GM19324 (cell line): Measurements from ENCODE around the gene CTIF.

Source experiments
- ATAC-seq: cut with Tn5 transposase; IDR thresholded peaks from one replicate; pipeline ENCODE4 v1.9.1; 2021; ENCODE audit warnings: mild to moderate bottlenecking, moderate library complexity; ENCODE audit not compliant: unreplicated experiment, low FRiP score

Gene CTIF

DNA sequence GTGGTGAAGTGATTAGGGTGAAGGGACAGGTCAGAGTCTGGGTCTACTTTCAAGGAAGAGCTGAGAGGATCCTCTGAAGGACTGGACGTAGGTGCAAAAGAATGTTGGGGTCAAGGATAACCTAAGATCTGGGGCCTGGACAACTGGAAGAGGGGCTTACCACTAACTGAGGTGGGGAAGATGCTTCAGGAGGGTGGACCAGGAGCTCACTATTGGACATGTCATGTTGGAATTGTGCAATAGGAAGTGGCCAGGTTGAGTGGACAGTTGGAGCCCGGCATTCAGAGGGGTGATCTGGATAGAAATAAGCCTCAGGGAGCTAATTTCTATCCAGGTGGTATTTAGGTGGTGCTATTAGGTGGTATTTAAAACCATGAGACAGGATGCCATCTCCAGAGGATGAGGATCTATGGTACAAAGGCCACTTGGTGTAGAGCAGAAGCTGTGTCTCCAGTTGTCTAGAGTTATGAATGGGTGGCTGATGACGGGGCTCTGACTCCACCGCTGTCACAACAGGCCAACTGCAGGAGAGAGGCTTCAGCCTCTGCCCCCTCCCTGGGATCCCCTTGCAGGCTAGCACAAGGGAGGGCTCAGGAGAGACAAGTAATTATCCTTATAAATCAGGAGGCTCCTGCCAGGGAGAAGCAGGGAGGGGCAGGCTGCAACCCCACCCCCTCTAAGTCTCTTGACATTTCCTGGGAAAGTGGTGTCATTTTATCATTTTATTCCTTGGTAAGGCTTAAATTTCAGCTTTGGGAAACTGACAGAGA, 254.0 kb downstream of the CTIF start:
- ATAC-seq, result no peak

DNA sequence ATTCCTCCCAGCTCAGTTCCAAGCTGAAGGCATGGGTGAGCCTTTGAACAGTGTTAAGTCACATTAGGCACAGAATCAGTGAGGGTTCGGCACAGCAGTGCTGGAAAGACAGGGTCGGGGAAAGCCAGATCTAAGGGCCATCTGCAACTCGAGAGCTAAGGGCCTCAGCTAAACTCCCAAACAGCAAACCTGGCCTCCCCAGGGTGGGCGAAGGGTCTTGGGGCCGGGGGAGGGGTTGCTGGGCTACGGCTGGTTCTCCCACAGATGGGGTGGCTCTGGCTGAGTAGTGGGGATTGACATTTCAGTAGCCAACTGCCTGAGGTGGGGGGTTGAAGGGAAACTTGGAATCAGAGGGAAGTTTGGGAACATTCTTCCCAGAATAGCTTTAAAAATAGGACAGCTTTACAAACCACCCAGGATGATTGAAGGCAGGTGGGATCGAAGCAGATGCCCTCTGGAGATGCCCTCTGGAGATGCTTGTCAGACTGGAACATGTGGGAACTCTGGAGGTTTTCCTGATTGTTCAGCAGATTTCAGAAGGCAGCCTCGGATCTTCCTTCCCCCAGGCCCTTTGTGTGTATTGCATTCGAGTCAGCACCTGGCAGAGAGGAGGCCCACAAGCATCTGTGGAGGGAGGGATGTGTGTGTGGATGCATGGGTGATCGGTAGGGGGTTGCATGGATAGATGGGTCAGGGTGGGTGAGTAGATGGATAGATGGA, 255.6 kb downstream of the CTIF start:
- no peak for ATAC-seq

DNA sequence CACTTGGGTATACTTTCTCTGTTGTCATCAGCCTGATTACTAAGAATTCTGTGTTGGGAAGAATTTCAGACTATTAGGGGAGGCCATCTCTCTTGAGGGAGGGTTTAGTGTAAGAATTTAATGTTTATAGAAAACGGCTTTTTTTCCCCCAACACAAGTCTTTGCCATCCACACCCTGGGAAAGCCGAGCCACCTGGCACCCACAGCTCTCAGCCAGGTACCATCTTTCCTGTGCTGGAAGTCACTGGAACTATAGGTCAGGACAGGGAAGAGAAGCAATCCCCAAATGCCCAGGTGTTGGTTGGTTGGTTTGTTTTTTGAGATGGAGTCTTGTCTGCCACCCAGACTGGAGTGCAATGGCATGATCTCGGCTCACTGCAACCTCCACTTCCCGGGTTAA, 256.9 kb downstream of the CTIF start:
- no peak for ATAC-seq

DNA sequence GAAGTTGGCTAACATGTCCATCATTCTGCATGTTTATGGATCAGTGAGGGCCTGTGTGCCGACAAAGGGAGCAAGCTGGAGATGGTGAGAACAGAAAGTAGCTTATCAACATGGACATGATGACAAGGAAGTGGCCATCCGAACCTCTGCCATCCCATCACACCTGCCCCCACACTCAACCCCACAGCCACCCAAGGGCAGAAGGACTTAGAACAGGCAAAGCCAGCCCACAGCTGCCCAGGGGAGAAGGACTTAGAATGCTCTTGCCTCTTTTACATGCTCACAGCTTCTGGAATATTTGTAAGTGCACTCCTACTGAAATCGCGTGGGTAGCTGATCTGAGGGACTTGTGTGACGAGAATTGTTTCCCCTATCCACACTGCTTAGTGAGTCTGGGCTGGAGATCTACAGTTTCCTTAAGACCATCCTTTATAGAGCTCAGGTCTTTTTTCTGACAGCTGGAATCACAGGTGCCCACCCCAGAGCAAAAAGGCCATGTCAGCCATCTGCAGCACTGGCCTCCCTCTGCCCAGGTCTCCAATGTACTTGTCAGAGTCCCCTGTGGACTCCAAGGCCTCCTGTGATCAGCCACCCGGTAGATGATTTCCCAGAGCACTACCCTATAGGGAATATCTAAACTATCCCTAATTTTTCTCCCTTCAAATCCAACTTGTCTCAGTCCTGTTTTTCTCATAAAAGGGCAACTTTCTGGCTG, 257.8 kb downstream of the CTIF start:
- ATAC-seq, result no peak

DNA sequence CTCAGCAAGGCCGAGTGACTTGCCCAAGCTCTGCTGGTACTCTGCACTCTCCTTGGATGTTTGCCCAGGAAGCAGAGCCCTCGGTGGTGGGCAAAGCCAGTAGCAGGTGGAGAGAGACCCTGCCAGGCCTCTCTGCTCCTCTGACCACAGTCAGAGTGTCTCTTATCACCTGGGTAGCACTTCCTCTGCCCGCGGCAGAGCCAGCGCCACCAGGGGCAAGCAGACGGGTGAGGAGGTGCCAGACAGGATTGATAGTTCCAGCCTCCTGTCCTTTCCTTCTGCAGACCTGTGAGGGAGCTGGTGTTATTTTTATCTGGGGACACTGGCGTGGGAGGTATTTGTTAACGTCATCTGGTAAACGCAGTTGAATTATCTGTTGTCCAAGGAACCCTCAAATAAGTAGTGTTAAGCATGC, 259.0 kb downstream of the CTIF start:
- ATAC-seq, result no peak

DNA sequence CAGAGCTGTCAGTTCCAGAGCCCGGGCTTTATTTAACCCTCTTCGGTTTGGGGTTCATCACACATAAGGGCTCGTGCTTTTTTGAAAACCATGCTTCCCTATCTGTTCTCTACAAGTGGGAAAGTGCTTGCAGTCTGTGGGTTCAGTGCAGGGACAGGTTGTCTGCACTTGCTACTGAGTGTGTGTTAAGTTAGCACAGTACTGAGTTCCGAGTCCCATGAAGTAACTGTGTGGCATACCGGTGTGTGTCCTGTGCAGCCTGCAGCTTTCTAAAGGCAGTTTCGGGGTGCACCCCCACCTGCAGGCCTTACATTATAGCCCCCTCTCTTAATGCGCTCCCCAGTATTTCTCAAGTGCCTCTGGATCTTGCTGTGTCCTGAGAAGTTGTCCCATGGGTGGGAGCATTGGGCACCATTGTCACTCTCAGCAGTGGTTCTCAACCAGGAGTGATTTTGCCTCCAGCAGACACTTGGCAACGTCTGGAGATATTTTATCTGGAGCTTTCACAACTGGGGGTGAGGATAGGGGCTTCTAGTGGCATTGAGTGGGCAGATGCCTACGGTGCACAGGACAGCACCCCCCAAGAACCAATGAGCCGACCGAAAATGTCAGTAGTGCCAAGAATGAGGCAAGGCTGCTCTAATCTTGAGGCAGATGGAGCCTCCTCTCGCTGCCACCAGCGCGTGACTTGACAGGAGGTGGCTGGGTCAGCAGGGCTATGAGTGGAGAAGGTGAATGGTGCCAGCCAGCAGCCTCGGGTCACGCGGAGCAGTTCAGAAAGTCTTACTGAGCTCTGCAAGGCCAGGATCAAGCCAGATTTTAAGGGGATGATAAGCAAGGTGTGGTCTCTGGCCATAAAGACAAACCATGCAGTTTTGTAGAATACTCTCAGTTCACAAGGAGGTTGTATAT, 259.8 kb downstream of the CTIF start:
- no peak for ATAC-seq

DNA sequence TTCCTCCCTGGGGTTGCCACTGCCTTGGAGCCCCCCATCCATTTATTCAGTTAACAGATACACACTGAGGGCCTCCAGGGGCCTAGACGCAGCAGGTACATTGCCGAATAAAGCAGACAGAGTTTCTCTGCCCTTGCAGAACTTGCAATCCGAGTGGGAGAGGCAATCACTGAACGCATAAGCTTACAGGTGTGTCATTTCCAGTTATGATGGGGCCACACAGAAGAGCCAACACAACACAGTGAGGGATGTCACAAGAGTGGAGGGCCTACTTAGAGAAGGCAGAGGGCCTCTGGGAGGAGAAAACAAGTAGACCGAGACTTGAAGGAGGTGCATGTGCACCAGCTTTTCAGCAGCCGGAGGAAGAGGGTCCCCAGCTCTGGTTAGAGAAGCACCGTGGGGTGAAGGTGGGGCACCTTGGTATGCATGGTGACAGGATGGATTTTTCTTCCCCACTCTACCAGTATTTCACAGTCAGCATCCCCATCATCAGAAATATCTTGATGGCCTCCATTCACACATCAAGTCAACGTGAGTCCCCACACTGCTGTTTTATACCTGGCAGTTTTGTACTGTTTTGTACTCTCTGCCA, 261.0 kb downstream of the CTIF start:
- ATAC-seq, result no peak

DNA sequence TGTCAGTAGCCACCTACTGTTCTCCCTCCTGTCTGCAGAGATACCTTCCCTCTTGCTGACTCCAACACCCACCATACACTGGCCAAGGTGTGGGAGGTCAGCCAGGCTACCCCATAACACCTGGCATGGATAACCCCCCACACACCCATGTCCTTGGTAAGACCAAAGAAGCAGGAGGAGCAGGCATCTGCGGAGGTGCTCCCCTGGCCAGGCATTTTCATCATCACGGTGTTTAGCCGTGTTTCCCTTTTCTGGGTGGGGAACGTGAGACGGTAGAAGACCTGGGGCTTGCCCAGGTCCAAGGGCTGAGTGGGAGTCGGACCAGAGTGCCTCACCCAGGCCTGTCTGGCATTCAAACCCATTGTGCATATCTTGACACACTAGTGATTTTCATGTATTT, 261.6 kb downstream of the CTIF start:
- ATAC-seq, result no peak

DNA sequence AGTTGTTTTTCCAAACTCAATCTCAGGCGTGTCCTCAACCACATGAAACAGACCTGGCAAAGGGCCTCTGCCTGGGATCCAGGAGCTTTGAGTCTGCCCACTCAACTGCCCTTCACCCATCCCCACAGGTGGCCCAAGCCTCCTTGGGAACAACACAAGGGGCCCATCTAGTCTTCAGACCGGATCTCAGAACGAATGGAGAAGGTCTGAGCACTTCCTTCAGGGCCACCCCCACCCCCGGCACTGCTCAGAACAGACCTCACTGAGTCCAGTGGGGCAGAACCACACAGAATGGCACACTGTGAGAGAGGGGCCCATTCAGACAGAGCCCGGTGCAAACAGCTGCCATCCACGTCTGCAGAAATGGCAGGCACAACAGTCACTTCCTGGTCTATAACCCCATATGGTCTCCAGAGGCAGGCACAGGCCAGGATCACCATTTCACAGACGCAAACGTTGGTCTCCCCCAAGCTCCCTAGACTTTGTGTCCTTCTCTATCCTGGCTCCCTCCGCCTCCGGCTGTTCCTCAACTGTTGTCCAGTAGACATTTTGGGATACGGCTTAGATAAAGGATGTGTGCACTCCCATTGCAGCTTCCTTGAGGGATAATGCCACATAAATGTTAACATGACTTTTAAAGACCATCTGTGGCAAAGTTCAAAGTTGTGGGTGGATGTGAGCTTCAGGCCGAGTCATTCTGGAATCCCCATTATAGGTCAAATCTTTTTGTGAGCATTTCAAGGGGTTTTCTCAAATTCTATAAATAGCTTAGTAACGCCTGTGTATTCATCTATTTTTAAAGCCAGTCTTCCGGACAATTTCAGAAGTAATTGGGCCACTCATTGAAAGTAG, 262.3 kb downstream of the CTIF start:
- no peak for ATAC-seq

DNA sequence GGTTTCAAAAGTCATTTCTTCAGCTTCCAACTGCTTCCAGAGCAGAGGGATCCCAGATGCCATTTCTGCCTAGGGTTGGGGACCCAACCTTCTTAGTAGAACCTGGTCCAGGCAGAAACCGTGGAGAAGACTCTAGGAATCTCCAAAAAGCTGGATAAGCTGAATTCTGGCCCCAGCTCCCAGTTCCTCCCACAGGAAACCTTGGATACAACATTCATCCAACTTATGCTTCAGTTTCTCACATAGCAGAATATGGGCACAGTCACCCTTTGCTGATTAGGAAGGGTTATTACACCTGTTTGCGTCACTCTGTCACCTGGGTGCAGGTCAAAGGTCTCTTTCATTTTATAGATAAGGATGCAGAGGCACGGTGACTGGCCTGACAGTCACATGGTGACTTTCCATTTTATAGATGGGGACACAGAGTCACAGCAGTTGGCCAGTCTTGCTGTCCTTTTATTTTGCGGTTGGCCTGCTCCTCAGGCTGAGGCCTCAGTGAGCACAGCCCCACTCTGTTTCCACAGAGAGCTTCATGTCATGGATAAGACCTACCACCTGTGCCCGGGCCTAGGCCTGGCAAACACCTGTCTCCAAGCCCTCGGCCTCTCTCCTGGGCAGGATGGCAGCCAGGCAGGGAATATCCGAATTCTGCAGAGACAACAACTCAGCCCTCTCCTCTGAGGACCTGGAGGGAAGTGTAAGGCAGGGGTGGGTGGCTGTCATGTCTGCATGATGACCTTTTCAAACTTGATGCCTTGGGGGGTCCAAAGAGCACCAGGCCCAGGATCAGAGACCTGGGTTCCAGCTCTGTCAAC, 263.1 kb downstream of the CTIF start:
- no peak for ATAC-seq

DNA sequence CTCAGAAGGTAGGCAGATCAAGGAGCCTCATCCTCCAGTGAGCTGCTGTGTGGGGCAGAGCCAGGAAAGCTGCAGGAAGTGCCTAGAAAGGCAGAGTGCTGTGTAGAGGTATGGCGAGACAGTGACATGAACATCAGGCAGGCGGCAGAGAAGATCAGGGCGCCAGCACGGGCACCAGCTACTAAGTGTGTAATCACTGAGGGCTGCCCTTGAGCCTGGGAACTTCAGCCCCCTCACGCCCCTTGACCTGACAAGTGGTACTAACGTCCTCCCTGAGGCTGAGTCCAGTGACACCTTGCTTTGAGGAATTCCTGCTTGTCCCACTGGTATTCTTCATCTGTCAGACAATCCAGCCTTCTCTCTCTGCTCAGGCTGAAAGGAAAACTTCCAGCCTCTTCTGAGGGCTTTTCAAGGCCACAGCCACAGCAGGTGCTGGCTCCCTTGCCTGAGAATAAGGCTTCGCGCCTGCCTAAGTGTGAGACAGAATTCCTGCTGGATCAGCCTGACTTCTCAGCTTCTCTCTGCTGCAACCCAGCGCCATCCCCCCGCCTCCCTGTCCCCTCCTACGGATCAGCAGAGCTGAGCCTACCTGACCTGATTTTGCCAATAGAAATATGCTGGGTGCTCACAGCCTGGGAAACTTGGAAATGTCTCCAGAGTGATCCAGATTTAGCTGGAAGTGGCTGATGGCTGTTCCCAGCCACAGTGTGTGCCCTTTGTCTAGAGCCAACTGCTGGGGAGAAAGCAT, 263.9 kb downstream of the CTIF start:
- no peak for ATAC-seq

DNA sequence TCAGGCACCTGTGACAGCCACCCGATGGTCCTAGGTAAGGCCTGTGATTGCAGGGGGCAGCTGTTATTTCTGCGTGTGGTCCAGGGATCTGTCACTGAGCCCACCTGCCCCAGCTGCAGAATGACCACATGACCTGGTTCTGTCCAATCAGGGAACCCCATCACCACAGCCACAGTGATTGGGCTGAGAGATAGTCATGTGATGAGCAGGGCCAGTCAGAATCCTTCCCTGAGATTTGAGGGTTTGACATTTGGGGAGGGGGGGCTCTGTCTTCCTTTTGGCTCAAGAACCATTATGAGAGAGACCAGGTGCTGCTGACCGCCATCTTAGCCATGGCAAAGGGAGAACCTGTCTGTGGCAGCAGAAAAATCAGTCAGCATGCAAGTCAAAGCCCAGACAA, 264.7 kb downstream of the CTIF start:
- no peak for ATAC-seq

DNA sequence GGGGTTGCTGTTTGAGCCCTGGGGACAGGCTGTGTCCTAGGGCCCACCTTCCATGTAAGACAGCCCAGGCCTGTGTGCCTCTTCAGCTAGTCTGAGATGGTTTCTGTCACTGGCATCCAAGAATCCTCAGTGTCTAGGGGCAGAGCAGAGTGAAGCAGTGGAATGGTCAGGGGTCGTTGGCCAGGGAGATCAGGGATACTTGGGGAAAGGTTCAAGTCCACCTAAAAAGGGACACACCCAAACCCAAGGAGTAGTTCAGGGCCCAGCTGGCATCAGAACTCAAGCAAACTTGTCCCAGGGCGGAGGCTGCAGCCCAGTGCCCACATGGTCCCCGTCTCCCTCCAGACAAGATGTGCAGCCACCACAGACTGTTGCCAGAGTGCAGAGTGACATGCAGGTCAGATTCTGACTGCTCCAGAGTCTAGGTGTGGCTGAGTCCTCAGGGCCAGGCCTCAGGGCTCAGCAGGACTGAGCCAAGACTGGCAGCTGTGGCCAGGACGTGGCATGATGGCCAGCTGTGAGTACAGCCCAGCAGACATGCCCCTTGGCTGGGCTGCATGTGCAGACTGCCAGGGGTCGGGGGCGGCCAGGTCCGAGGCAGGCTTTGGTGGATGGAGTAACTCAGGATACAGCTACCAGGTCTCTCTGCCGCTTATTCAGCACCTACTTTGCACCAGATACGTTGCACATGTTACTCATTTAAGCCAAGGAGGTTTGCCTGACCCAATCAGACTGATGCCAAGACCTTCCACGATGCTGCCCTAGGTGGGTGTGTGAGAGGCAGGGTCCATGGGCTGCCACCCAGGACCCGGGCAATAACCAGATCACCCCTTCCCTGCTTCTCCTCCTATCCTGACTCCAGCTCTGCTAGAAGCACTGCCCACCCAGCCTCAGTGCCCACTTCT, 265.4 kb downstream of the CTIF start:
- no peak for ATAC-seq

DNA sequence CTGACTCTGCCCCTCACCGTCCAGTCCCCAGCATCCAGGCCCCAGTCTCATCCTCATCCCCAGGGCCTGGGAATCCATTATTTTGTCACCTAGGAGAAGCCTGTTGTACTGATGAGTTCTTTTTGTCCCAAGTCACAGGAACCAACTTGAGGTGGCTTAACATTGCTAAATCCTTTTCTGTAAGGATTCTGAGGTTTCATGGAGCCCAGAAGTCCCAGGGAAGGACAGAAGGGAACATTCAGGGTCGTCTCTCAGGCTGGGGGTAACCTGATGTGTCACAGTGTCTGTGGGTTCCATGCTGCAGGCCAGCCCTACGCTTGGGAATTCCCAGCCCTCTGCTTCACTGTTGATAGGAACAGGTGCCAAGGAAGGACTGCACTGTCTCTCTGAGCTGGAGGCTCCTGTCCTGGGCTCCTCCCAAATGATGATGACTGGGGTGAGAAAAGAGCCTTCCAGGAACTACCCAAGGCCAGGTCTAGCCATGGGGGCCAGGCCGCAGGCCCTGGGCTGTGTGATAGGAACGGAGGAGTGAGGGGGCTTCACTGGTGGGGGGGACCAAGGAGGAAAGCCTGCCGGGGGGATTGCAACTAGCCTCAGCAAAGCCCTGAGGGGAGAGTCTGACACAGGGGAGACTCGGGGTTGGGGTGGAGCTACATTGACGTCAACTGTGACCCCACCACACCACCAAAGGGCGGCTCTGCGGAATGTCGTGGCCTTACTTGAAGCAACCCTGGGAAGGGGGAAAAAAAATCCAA, 266.2 kb downstream of the CTIF start:
- no peak for ATAC-seq

DNA sequence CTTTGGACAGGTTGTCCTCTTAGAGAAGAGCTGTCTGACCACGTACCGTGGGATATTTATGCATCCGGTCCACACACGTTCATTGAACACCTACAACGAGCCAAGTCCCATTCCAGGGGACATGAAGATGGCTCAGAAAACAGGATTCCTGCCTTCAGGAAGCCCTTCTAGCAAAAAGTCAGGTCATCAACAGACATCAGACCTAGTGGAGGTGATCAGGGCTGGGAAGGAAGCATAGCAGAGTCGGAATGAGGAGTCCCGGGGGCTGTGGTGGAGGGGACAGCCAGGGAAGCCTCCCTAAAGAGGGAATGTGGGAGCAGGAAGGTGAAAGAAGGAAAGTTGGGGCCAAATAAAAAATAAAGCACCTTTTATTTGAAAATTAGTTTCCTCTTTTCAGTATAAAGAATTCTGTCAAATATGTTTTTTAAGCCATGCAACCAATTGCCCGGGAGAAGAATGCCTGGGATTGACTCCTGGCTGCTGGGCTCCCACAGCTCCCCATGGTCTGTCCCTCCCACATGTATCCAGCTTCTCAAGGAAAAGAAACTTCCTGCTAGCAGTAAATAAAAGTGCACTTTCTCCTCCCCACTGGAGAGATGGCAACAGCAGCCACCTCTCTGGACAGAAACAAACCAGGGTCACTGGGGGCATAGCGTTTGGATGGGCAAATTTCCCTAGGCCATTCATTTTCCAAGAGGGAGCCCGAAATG, 267.1 kb downstream of the CTIF start:
- no peak for ATAC-seq
